HG02623 (cell line): ENCODE data around the gene ALPI.
"Not testable (repeated sequence)": the region's sequence is repeated elsewhere in the genome, so short reads cannot be mapped to it uniquely, and the experiment has no call there.

Experiments
- ATAC-seq: cut with Tn5 transposase; IDR thresholded peaks from one replicate; pipeline ENCODE4 v1.9.1; 2021; ENCODE audit warnings: moderate library complexity; ENCODE audit not compliant: unreplicated experiment

The ALPI gene

GRCh38 chr2:232441147-232441651 is 14.8 kb upstream of the ALPI start:
- no peak for ATAC-seq

- not testable (repeated sequence) for ATAC-seq
Observed at GRCh38 chr2:232441922-232442321, 14.0 kb upstream of the ALPI start.

GRCh38 chr2:232442431-232442830 is 13.5 kb upstream of the ALPI start:
- ATAC-seq = not testable (repeated sequence)

GRCh38 chr2:232443047-232443446 is 12.9 kb upstream of the ALPI start:
- not testable (repeated sequence) for ATAC-seq

GRCh38 chr2:232443669-232444408 is 12.1 kb upstream of the ALPI start:
- ATAC-seq = not testable (repeated sequence)

- no peak for ATAC-seq
Observed at GRCh38 chr2:232444409-232445148, 11.4 kb upstream of the ALPI start.

DNA sequence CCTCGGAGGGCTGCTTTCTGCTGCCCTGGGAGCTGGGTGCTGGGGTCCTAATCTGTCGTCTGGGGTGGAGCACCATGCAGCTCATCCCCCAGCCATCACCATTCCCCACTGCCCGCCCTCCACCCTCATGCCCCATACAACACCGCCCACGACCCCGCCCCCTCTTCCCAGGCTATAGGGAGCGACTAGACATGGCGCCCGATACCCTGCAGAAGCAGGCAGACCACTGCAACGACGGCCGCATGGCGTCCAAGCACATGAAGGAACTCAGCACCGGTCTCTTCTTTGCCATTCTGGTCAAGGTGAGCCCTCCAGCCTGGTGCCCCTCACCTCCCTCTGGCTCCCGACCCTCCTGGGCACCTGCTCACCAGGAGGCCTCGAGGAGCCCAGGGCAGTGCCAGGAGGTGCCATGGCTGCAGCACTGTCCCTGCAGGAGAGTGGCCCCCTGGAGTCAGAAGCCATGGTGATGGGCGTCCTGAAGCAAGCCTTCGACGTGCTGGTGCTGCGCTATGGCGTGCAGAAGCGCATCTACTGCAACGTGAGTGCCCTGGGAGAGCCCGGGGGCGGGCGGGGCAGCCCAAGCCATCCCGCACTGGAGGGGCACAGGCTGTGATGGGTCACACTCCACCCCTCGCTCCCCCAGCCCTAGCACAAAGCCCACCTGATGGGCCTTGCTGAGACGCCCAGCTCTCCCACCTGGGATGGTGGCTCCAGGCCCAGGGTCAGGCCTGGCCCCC is 10.6 kb upstream of the ALPI start:
- ATAC-seq = not testable (repeated sequence)

DNA sequence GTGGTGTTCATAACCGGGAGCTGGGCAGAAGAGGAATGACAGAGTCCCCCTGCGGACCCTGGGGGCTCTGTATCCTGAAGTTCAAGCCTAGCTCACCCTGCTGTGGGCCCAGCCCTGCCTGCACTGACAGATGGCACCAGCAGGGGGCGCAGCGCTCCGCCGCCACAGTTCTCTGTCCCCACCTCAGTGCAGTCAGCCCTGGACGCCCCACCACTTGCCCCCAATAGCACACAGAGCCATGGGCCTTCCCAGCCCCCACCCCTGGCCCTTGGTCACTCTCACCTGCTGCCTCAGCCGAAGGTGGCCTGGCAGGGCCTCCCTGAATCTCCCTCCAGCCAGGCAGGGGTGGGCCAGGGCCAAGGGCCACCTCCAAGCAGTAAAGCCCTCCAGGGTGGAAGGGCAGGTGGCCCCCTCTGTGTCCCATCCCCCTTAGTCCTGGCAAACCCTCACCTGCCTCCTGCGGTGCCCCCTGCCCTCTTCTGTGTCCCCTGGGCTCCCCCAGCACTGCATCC is 9.6 kb upstream of the ALPI start:
- not testable (repeated sequence) for ATAC-seq

DNA sequence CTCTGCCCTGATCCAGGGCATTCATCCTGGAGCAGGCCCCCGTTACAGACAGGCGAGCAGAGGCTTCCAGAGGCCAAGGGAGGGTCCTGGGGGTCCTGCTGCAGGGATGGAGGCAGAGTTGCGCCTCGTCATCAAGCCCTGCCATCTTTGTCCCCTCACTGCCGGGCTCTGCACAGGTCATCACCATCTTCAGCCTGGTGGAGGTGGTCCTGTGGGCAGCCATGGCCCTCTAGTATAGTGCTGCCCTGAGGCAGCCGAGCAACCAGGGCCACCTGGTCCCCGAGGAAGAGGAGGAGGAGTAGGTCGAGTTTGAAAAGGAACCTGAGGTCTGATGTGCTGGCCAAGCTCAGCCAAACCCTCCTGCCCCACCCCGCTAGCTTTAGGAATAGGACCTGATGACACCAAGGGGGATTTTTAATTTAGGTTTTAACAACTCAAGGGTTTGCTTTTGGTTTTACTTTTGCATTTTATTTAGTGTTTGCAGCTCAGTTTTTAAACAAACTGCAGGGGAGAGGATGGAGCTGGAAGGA is 8.8 kb upstream of the ALPI start:
- no peak for ATAC-seq

- ATAC-seq = no peak
Observed at GRCh38 chr2:232447638-232448303, 8.2 kb upstream of the ALPI start.

GRCh38 chr2:232448304-232448690 is 7.7 kb upstream of the ALPI start:
- no peak for ATAC-seq

GRCh38 chr2:232449964-232450363 is 6.0 kb upstream of the ALPI start:
- no peak for ATAC-seq

- ATAC-seq = not testable (repeated sequence)
Observed at GRCh38 chr2:232451645-232452044, 4.3 kb upstream of the ALPI start.

GRCh38 chr2:232454630-232455029 is 1.3 kb upstream of the ALPI start:
- ATAC-seq = no peak

GRCh38 chr2:232456296-232457120 is 555 bp downstream of the ALPI start:
- no peak for ATAC-seq

DNA sequence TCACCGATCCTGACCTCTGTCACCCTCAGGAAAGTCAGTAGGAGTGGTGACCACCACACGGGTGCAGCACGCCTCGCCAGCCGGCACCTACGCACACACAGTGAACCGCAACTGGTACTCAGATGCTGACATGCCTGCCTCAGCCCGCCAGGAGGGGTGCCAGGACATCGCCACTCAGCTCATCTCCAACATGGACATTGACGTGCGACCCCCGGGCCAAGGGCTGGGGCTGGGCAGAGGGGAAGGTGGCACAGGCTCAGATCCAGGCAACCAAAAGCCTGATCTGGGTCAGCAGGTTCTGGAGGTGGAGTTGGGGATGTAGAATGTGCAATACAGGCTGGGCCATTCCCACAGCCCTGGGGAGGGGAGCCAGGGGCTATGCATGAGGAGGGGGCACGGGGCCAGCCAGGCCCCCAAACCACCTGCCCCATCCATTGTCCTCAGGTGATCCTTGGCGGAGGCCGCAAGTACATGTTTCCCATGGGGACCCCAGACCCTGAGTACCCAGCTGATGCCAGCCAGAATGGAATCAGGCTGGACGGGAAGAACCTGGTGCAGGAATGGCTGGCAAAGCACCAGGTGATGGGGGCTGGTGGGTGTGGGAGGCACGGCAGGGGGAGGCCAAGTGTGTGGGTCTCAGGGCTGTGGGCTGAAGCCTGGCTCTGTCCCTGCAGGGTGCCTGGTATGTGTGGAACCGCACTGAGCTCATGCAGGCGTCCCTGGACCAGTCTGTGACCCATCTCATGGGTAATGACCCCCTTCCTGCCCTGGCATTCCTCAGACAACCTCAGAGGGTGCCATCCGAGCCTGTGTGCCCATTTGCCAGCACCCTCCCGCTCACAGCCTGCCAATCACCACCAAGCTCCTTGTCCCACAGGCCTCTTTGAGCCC is 1.4 kb downstream of the ALPI start:
- ATAC-seq = no peak

DNA sequence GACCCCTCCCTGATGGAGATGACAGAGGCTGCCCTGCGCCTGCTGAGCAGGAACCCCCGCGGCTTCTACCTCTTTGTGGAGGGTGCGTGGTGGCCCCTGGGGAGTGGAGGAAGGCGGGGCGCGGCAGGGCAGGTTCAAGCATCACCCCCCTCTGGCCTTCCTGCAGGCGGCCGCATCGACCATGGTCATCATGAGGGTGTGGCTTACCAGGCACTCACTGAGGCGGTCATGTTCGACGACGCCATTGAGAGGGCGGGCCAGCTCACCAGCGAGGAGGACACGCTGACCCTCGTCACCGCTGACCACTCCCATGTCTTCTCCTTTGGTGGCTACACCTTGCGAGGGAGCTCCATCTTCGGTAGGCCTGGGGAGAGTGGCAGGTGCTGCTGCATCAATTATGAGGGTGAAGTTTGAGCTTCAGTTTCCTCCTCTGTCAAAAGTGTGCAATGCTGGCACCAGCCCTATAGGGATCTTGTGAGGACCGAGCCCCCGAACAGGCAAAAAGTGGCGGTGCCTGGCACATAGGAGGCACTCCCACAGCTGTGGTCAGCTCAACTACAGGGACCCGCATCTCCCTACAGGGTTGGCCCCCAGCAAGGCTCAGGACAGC is 2.2 kb downstream of the ALPI start:
- ATAC-seq = no peak
